SK-N-SH treated with all-trans-retinoic acid at 6 μM for 48 hours (cell line): ENCODE data around the gene SLC38A8.

Experiments
- ATAC-seq: fragments of 200-7000 bp; cut with Tn5 transposase; 3 replicates; pipeline ENCODE4 v1.9.1; 2020; ENCODE audit warnings: mild to moderate bottlenecking, moderate library complexity
- ARNTL ChIP-seq: fragments of 450-650 bp; formaldehyde crosslinking; IDR thresholded peaks from 2 replicates; pipeline ENCODE4 v1.5.0; 2020; ENCODE audit warnings: low read depth, mild to moderate bottlenecking, moderate library complexity, borderline replicate concordance
- CREB5 ChIP-seq: fragments of 250-450 bp; sonication (Bioruptor Pico); IDR thresholded peaks from 2 replicates; pipeline ENCODE4 v1.5.1; 2020; ENCODE audit warnings: low read depth, mild to moderate bottlenecking, moderate library complexity
- CSDC2 ChIP-seq: fragments of 250-450 bp; sonication (Bioruptor Pico); IDR thresholded peaks from 2 replicates; pipeline ENCODE4 v1.5.0; 2020; ENCODE audit warnings: mild to moderate bottlenecking, moderate library complexity
- ESRRG ChIP-seq: fragments of 250-450 bp; sonication (Bioruptor Pico); IDR thresholded peaks from 2 replicates; pipeline ENCODE4 v1.6.1; 2021; ENCODE audit warnings: mild to moderate bottlenecking
- GLIS3 ChIP-seq: fragments of 250-450 bp; sonication (Bioruptor Pico); IDR thresholded peaks from 2 replicates; pipeline ENCODE4 v1.5.0; 2020; ENCODE audit warnings: mild to moderate bottlenecking, moderate library complexity
- OSR1 ChIP-seq: fragments of 250-450 bp; sonication (Bioruptor Pico); IDR thresholded peaks from 2 replicates; pipeline ENCODE4 v1.8.0; 2022; ENCODE audit warnings: moderate library complexity, mild to moderate bottlenecking, inconsistent platforms
- PPARA ChIP-seq: fragments of 250-450 bp; sonication (Bioruptor Pico); IDR thresholded peaks from 2 replicates; pipeline ENCODE4 v1.5.0; 2020; ENCODE audit warnings: mild to moderate bottlenecking, borderline replicate concordance
- RARB ChIP-seq: fragments of 250-450 bp; sonication (Bioruptor Pico); IDR thresholded peaks from 2 replicates; pipeline ENCODE4 v1.8.0; 2021; ENCODE audit warnings: mild to moderate bottlenecking, moderate library complexity
- TCF4 ChIP-seq: fragments of 250-450 bp; sonication (Bioruptor Pico); IDR thresholded peaks from 2 replicates; pipeline ENCODE4 v1.8.0; 2021; ENCODE audit warnings: mild to moderate bottlenecking, moderate library complexity, borderline replicate concordance
- TSHZ2 ChIP-seq: fragments of 250-450 bp; sonication (Bioruptor Pico); IDR thresholded peaks from 2 replicates; pipeline ENCODE4 v1.5.0; 2020; ENCODE audit warnings: mild to moderate bottlenecking, moderate library complexity
- ZC3H10 ChIP-seq: fragments of 250-450 bp; sonication (Bioruptor Pico); IDR thresholded peaks from 2 replicates; pipeline ENCODE4 v1.5.1; 2021; ENCODE audit warnings: mild to moderate bottlenecking, moderate library complexity
- ZFP3 ChIP-seq: fragments of 250-450 bp; sonication (Bioruptor Pico); IDR thresholded peaks from 2 replicates; pipeline ENCODE4 v1.5.0; 2020; ENCODE audit warnings: mild to moderate bottlenecking, moderate library complexity
- ZFP30 ChIP-seq: fragments of 450-650 bp; formaldehyde crosslinking; IDR thresholded peaks from 2 replicates; pipeline ENCODE4 v1.5.0; 2022; ENCODE audit warnings: mild to moderate bottlenecking, moderate library complexity
- ZNF8 ChIP-seq: fragments of 450-650 bp; formaldehyde crosslinking; IDR thresholded peaks from 2 replicates; pipeline ENCODE4 v1.5.0; 2020; ENCODE audit warnings: mild to moderate bottlenecking, moderate library complexity

Gene SLC38A8

GRCh38 chr16:83971165-83972130 lies 71.1 kb downstream of the SLC38A8 start:
- no peak for ATAC-seq
- no peak for TF ChIP-seq CSDC2
- TF ChIP-seq ARNTL (CRISPR knock-in tag): no peak
- no peak for TF ChIP-seq GLIS3 (CRISPR knock-in tag)
- no peak for TF ChIP-seq OSR1 (CRISPR knock-in tag)
- no peak for TF ChIP-seq PPARA (CRISPR knock-in tag)
- no peak for TF ChIP-seq ZFP30
- TF ChIP-seq TSHZ2: no peak
- TF ChIP-seq ESRRG: no peak

- TF ChIP-seq ZC3H10 (CRISPR knock-in tag) (no peak), ZFP3 (no peak)
- TF ChIP-seq, all 23 proteins: peak for 0
- no peak for ATAC-seq
These were observed 72.2 kb downstream of the SLC38A8 start for GRCh38 chr16:83970430-83970815.

- ATAC-seq: no peak
These were observed 72.7 kb downstream of the SLC38A8 start for GRCh38 chr16:83969771-83970429.

More at GRCh38 chr16:83969771-83970429, 72.7 kb downstream of the SLC38A8 start:
- TF ChIP-seq GLIS3 (CRISPR knock-in tag): no peak
- TF ChIP-seq CREB5 (CRISPR knock-in tag): no peak
- TF ChIP-seq TCF4 (CRISPR knock-in tag): no peak
- TF ChIP-seq TSHZ2: no peak
- TF ChIP-seq CSDC2: no peak
- TF ChIP-seq ZC3H10 (CRISPR knock-in tag): no peak
- TF ChIP-seq RARB (CRISPR knock-in tag): no peak
- no peak for TF ChIP-seq ZNF8 (CRISPR knock-in tag)
- no peak for TF ChIP-seq ARNTL (CRISPR knock-in tag)
- no peak for TF ChIP-seq OSR1 (CRISPR knock-in tag)
